Astrocyte (in vitro differentiated cells and primary cell): Measurements from ENCODE around the gene FCHO1.

ENCODE experiments used
- EZH2 ChIP-seq: IDR thresholded peaks from 2 replicates; pipeline ENCODE4 v1.6.1; 2012; ENCODE audit warnings: mild to moderate bottlenecking, low read length, inconsistent platforms; ENCODE audit not compliant: insufficient read depth
- TF ChIP-seq, protein P1 (sequence below): IDR thresholded peaks from 2 replicates; pipeline ENCODE4 v1.5.1; 2011; ENCODE audit warnings: low read depth, mild to moderate bottlenecking, inconsistent platforms, low read length, moderate library complexity; ENCODE audit not compliant: insufficient read depth

- TF ChIP-seq EZH2 = no peak
- TF ChIP-seq, protein P1, sequence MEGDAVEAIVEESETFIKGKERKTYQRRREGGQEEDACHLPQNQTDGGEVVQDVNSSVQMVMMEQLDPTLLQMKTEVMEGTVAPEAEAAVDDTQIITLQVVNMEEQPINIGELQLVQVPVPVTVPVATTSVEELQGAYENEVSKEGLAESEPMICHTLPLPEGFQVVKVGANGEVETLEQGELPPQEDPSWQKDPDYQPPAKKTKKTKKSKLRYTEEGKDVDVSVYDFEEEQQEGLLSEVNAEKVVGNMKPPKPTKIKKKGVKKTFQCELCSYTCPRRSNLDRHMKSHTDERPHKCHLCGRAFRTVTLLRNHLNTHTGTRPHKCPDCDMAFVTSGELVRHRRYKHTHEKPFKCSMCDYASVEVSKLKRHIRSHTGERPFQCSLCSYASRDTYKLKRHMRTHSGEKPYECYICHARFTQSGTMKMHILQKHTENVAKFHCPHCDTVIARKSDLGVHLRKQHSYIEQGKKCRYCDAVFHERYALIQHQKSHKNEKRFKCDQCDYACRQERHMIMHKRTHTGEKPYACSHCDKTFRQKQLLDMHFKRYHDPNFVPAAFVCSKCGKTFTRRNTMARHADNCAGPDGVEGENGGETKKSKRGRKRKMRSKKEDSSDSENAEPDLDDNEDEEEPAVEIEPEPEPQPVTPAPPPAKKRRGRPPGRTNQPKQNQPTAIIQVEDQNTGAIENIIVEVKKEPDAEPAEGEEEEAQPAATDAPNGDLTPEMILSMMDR = no peak
These were observed 13.1 kb downstream of the FCHO1 start for GRCh38 chr19:17764348-17764747.
